ENCODE results near the gene RGR. TPM values are rescaled to one million over a fixed set of nuclear protein-coding genes. Genes with fewer than 3 reads are reported as not detected.

Gene RGR
- total RNA-seq, 1 experiment from 2014 or later: not detected

GRCh38 chr10:84205049-84205852, 39.6 kb upstream of the RGR start:
- no peak overlapping the region for H3K27ac ChIP-seq (ENCODE audit: low read length)
- no peaks in the 10 kb centered on the region for H3K36me3 ChIP-seq (ENCODE audit: control insufficient read depth, insufficient read depth, low read length)
- ChIA-PET CTCF (interaction anchor here (0.8 to 1.4 kb wide), 2 partner anchors 32 to 57 kb away, joined by 4 to 8 read pairs; no protein-coding TSS in a partner anchor), POLR2A (no interaction called here)
- no peak overlapping the region for H3K4me3 ChIP-seq (ENCODE audit: low read depth in 2 of 2, low read length in 2 of 2)
- H3K9me3 ChIP-seq (ENCODE audit: control insufficient read depth, insufficient read depth, low read depth, low read length): no peaks in the 10 kb centered on the region
- TF ChIP-seq TCF7L2 (IDR thresholded peaks at IDR 0.05; ENCODE audit: low read depth, low read length) (no peak), POLR2AphosphoS5 (IDR thresholded peaks at IDR 0.05; ENCODE audit: low read depth, low read length) (no peak), SIN3A (IDR thresholded peaks at IDR 0.05; ENCODE audit: borderline replicate concordance, insufficient read depth, low read depth, low read length) (no peak), CTCF (IDR thresholded peaks at IDR 0.05) (peak; percentile 93)
- TF ChIP-seq, protein P1, sequence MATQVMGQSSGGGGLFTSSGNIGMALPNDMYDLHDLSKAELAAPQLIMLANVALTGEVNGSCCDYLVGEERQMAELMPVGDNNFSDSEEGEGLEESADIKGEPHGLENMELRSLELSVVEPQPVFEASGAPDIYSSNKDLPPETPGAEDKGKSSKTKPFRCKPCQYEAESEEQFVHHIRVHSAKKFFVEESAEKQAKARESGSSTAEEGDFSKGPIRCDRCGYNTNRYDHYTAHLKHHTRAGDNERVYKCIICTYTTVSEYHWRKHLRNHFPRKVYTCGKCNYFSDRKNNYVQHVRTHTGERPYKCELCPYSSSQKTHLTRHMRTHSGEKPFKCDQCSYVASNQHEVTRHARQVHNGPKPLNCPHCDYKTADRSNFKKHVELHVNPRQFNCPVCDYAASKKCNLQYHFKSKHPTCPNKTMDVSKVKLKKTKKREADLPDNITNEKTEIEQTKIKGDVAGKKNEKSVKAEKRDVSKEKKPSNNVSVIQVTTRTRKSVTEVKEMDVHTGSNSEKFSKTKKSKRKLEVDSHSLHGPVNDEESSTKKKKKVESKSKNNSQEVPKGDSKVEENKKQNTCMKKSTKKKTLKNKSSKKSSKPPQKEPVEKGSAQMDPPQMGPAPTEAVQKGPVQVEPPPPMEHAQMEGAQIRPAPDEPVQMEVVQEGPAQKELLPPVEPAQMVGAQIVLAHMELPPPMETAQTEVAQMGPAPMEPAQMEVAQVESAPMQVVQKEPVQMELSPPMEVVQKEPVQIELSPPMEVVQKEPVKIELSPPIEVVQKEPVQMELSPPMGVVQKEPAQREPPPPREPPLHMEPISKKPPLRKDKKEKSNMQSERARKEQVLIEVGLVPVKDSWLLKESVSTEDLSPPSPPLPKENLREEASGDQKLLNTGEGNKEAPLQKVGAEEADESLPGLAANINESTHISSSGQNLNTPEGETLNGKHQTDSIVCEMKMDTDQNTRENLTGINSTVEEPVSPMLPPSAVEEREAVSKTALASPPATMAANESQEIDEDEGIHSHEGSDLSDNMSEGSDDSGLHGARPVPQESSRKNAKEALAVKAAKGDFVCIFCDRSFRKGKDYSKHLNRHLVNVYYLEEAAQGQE (IDR thresholded peaks at IDR 0.05; ENCODE audit: insufficient read depth in 1 of 2, low read depth in 2 of 2, low read length in 1 of 2): no peak
- H3K4me1 ChIP-seq (ENCODE audit: control insufficient read depth, insufficient read depth, low read length): no peaks in the 10 kb centered on the region
- H3K27me3 ChIP-seq (ENCODE audit: control insufficient read depth, insufficient read depth, low read length): peaks cover 20% of the 10 kb centered on the region
- intact Hi-C loops (cut with micrococcal nuclease; ENCODE audit: unreplicated experiment) (loop anchor here (5.0 kb wide), 1 partner anchor 58 kb away; no protein-coding TSS in a partner anchor), in situ Hi-C loops (cut with HindIII; ENCODE audit: low pct_unique_long_range_greater_than_20kb, low sequenced_read_pairs) (no loop called here)
- DNase-seq (ENCODE audit: low read depth, low spot score) (peak; percentile 55), ATAC-seq (peak; percentile 67)
- BruUV-seq (replicated peaks): no TSS peak

DNA sequence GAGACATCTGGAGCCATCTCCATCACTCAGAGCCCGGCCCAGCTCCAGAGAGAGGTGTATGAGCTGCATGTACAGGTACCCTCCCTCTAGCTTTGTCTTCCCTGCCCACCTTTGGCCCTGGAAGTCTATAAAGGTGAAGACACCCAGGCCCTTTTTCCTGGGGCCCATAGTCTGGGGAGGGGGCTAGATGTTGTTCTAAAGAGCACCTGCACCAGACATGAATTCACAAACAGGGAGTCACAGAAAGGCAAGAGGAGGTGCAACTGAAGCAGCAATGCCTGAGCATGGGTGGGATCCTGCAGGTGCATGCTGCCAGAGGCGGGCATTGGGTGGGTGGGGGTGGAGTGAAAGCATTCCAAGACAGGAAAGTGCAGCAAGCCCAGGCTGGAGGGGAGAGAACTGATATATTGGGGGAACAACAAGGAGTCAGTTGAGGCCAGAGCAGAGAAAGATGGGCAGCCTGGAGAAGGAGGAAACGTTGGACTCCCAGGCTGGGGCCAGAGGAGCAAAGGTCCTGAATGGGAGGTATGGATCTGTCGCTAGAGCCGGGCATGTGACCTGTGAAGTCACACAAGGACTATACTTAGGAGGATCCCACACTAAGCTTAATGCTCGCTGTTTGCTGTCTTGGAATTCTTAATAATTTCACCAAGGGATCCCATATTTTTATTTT, 38.9 kb upstream of the RGR start:
- intact Hi-C loops (cut with micrococcal nuclease; ENCODE audit: unreplicated experiment) (loop anchor here (5.0 kb wide), 1 partner anchor 59 kb away; no protein-coding TSS in a partner anchor), in situ Hi-C loops (cut with HindIII; ENCODE audit: low pct_unique_long_range_greater_than_20kb, low sequenced_read_pairs) (no loop called here)
- H3K9me3 ChIP-seq (ENCODE audit: control insufficient read depth, insufficient read depth, low read depth, low read length): no peaks in the 10 kb centered on the region
- H3K36me3 ChIP-seq (ENCODE audit: control insufficient read depth, insufficient read depth, low read length): no peaks in the 10 kb centered on the region
- H3K27me3 ChIP-seq (ENCODE audit: control insufficient read depth, insufficient read depth, low read length): peaks cover 20% of the 10 kb centered on the region
- DNase-seq (ENCODE audit: low read depth, low spot score) (no peak), ATAC-seq (no peak)
- H3K4me3 ChIP-seq (ENCODE audit: low read depth in 2 of 2, low read length in 2 of 2): no peak overlapping the region
- no TSS peak for BruUV-seq (replicated peaks)
- no peak overlapping the region for H3K27ac ChIP-seq (ENCODE audit: low read length)
- ChIA-PET CTCF (no interaction called here), POLR2A (no interaction called here)
- H3K4me1 ChIP-seq (ENCODE audit: control insufficient read depth, insufficient read depth, low read length): no peaks in the 10 kb centered on the region
- TF ChIP-seq CTCF (IDR thresholded peaks at IDR 0.05): peak; percentile 64
- no peak for TF ChIP-seq POLR2AphosphoS5 (IDR thresholded peaks at IDR 0.05; ENCODE audit: low read depth, low read length)
- TF ChIP-seq SIN3A (IDR thresholded peaks at IDR 0.05; ENCODE audit: borderline replicate concordance, insufficient read depth, low read depth, low read length): no peak
